Hepatocyte (in vitro differentiated cells): ENCODE measurements around the gene SIL1. TPM values are rescaled to one million over a fixed set of nuclear protein-coding genes. Genes with fewer than 3 reads are reported as not detected.
A peak's percentile ranks its signal among the peaks of the same experiment; 100 is the strongest.

ENCODE experiments used
- DNase-seq: peaks from one replicate; pipeline ENCODE4 v3.0.0-alpha.2; 2016; ENCODE audit warnings: low spot score
- H2AFZ ChIP-seq: fragments of 200-600 bp; sonication (generic); 2 replicates; pipeline ENCODE4 v1.6.0; 2016; ENCODE audit warnings: antibody characterized with exemption, mild to moderate bottlenecking
- H3K27ac ChIP-seq: fragments of 200-600 bp; sonication (generic); 2 replicates; pipeline ENCODE4 v1.5.1; 2016; ENCODE audit warnings: mild to moderate bottlenecking
- H3K27me3 ChIP-seq: fragments of 200-600 bp; sonication (generic); 2 replicates; pipeline ENCODE4 v1.6.1; 2016
- H3K36me3 ChIP-seq: fragments of 200-600 bp; sonication (generic); replicated peaks from 2 replicates; pipeline ENCODE4 v1.5.1; 2016; ENCODE audit warnings: low read depth; ENCODE audit not compliant: insufficient read depth
- H3K4me1 ChIP-seq: fragments of 200-600 bp; sonication (generic); 2 replicates; pipeline ENCODE4 v1.5.1; 2016; ENCODE audit warnings: mild to moderate bottlenecking, moderate library complexity; ENCODE audit not compliant: insufficient read depth
- H3K4me2 ChIP-seq: fragments of 200-600 bp; sonication (generic); 2 replicates; pipeline ENCODE4 v1.6.0; 2016
- H3K4me3 ChIP-seq: fragments of 200-600 bp; sonication (generic); 2 replicates; pipeline ENCODE4 v1.5.1; 2016; ENCODE audit warnings: mild to moderate bottlenecking
- H3K79me2 ChIP-seq: fragments of 200-600 bp; sonication (generic); 2 replicates; pipeline ENCODE4 v1.6.0; 2017; ENCODE audit warnings: mild to moderate bottlenecking
- H3K9me2 ChIP-seq: fragments of 200-600 bp; sonication (generic); replicated peaks from 2 replicates; pipeline ENCODE4 v1.6.0; 2017; ENCODE audit warnings: mild to moderate bottlenecking; ENCODE audit not compliant: insufficient read depth
- H3K9me3 ChIP-seq: fragments of 200-600 bp; sonication (generic); 2 replicates; pipeline ENCODE4 v1.5.1; 2016; ENCODE audit warnings: low read depth, mild to moderate bottlenecking
- H4K20me1 ChIP-seq: fragments of 200-600 bp; sonication (generic); 2 replicates; pipeline ENCODE4 v1.6.0; 2016; ENCODE audit warnings: mild to moderate bottlenecking; ENCODE audit not compliant: insufficient read depth, poor library complexity, severe bottlenecking
- CTCF ChIP-seq: fragments of 200-600 bp; sonication (generic); IDR thresholded peaks from 2 replicates; pipeline ENCODE4 v1.5.1; 2016; ENCODE audit warnings: antibody characterized with exemption, mild to moderate bottlenecking; ENCODE audit not compliant: poor library complexity
- EZH2 ChIP-seq: fragments of 200-600 bp; sonication (generic); IDR thresholded peaks from 2 replicates; pipeline ENCODE4 v1.6.1; 2016; ENCODE audit warnings: antibody characterized with exemption, mild to moderate bottlenecking, borderline replicate concordance
- EZH2phosphoT487 ChIP-seq: fragments of 200-600 bp; sonication (generic); IDR thresholded peaks from one replicate; pipeline ENCODE4 v1.6.1; 2018; ENCODE audit warnings: antibody characterized with exemption, mild to moderate bottlenecking, low read depth, moderate library complexity; ENCODE audit not compliant: unreplicated experiment, severe bottlenecking
- WGBS: methylation state at CpG from one replicate; pipeline ENCODE4 v1.1.6; 2016; ENCODE audit warnings: low lambda C conversion rate; ENCODE audit errors: missing lambda C conversion rate; 5-methylcytosine and 5-hydroxymethylcytosine counted together
- polyA plus RNA-seq: library from polyadenylated mRNA; unstranded; fragments of >200 nt; fragmentation: Nextera tagmentation; extraction: Ambion mirVana; gene quantifications from 2 replicates; pipeline ENCODE4 v1.2.1, GENCODE V29; 2016
- total RNA-seq: library from RNA; depleted of rRNA; stranded (reverse); fragments of >200 nt; gene quantifications from 2 replicates; pipeline ENCODE4 v1.2.3, GENCODE V29; 2014

The SIL1 gene
- total and polyA plus RNA-seq, 2 experiments from 2014 or later: 82.0 to 176 TPM

DNA sequence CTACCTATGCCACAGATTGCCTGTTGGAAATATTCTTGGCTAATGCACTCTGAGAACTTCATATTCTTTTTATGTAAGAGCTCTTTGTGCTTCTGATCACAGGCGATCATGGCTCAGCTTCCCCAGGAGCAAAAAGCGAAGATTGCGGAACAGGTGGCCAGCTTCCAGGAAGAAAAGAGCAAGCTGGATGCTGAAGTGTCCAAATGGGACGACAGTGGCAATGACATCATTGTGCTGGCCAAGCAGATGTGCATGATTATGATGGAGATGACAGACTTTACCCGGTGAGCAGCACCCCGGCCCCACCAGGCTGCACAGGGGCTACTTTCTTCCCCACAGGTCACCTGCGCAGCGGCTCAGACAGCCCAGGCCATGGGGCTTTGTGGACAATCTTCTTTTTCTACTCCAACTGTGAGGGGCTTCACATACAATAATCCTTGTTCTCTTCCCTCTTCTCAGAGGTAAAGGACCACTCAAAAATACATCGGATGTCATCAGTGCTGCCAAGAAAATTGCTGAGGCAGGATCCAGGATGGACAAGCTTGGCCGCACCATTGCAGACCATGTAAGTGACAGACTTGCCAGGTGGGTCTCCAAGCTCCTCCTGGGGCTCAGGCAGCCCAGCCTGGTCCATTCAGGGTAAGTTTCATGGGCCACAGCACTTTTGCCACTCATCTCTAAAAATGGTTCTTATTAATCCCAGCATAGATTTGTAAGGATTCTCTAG is 267.6 kb downstream of the SIL1 start:
- no peaks in the 10 kb centered on the region for H3K36me3 ChIP-seq
- 91% methylated on average over 10 of the region's 10 CpGs for WGBS
- no peak overlapping the region for H3K4me3 ChIP-seq
- no peaks in the 10 kb centered on the region for H3K27me3 ChIP-seq
- H3K9me2 ChIP-seq: no peaks in the 10 kb centered on the region
- peaks cover 3% of the 10 kb centered on the region for H3K4me1 ChIP-seq
- TF ChIP-seq EZH2 (no peak), EZH2phosphoT487 (no peak), CTCF (no peak)
- H3K9me3 ChIP-seq: no peaks in the 10 kb centered on the region
- H4K20me1 ChIP-seq: peaks cover 16% of the 10 kb centered on the region
- H3K27ac ChIP-seq: no peak overlapping the region
- H3K79me2 ChIP-seq: peaks cover 4% of the 10 kb centered on the region
- DNase-seq: no peak
- H2AFZ ChIP-seq: no peak overlapping the region
- H3K4me2 ChIP-seq: no peak overlapping the region

DNA sequence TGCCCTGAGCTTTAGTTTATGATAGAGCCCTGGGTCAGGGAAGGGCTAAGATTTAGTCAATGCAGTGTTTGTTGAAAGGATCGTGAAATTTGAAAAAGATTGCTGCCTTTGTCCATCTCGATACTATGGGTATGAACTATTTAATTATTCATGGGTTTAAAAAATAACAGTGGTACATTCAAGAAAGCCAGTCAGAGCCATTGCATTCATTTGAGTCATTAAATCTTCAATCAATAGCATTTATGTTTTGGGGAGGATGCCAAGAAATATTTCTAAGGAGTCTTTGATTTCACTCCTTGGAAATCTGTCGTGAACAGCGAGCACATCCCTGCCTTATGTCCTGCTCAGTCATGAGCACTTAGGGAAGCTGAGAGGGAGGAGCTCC is 268.6 kb downstream of the SIL1 start:
- peaks cover 16% of the 10 kb centered on the region for H4K20me1 ChIP-seq
- H3K79me2 ChIP-seq: peaks cover 12% of the 10 kb centered on the region
- H3K4me1 ChIP-seq: peaks cover 3% of the 10 kb centered on the region
- H3K36me3 ChIP-seq: no peaks in the 10 kb centered on the region
- no peaks in the 10 kb centered on the region for H3K9me2 ChIP-seq
- no peak overlapping the region for H3K4me2 ChIP-seq
- 99% methylated on average over 4 of the region's 4 CpGs for WGBS
- no peak overlapping the region for H2AFZ ChIP-seq
- DNase-seq: no peak
- H3K27me3 ChIP-seq: no peaks in the 10 kb centered on the region
- TF ChIP-seq EZH2phosphoT487 (no peak), EZH2 (no peak), CTCF (no peak)
- H3K4me3 ChIP-seq: no peak overlapping the region
- H3K9me3 ChIP-seq: no peaks in the 10 kb centered on the region
- no peak overlapping the region for H3K27ac ChIP-seq

DNA sequence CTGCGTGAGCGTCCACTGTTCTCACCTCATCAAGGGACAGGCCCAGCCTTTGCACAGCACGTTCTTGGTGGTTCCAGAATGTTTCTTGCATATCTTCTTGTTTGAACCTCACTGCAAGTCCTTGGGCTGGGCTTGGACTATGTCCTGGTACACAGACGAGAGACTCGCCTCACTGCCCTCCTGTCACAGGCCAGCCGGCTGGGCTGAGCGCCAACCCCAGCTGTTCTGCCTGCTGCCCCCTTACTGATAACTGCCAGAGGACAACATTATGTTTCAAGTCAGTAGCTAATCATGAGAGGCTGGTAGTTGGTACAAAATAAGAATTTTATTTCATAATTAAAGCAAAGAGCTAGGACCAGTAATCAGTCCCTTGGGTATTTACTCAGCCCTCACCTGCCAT is 270.2 kb downstream of the SIL1 start:
- WGBS: 76% methylated on average over 7 of the region's 7 CpGs
- Histone ChIP-seq H3K4me3 (no peak overlapping the region), H3K79me2 (peaks cover 12% of the 10 kb centered on the region), H3K36me3 (no peaks in the 10 kb centered on the region), H3K9me2 (no peaks in the 10 kb centered on the region), H2AFZ (no peak overlapping the region), H3K27ac (no peak overlapping the region), H3K9me3 (no peaks in the 10 kb centered on the region), H3K4me2 (no peak overlapping the region), H3K27me3 (no peaks in the 10 kb centered on the region), H3K4me1 (peaks cover 3% of the 10 kb centered on the region), H4K20me1 (peaks cover 22% of the 10 kb centered on the region)
- TF ChIP-seq CTCF: no peak
- no peak for TF ChIP-seq EZH2
- no peak for TF ChIP-seq EZH2phosphoT487
- peak; percentile 58 for DNase-seq
